ENCODE results near the gene PCBD1.
"Not testable (repeated sequence)": the region's sequence is repeated elsewhere in the genome, so short reads cannot be mapped to it uniquely, and the experiment has no call there.

PCBD1 gene

GRCh38 chr10:70863470-70864160 lies 24.8 kb downstream of the PCBD1 start:
- no peak for DNase-seq (ENCODE audit: low read depth in 2 of 2)

- not testable (repeated sequence) for DNase-seq (ENCODE audit: low read depth in 2 of 2)
Measured at GRCh38 chr10:70861495-70862197, 26.7 kb downstream of the PCBD1 start.

- DNase-seq (ENCODE audit: low read depth in 2 of 2): no peak
Measured at GRCh38 chr10:70858759-70859158, 29.6 kb downstream of the PCBD1 start.

- no peak for DNase-seq (ENCODE audit: low read depth in 2 of 2)
Measured at GRCh38 chr10:70856454-70856853, 31.9 kb downstream of the PCBD1 start.

- no peak for DNase-seq (ENCODE audit: low read depth in 2 of 2)
Measured at GRCh38 chr10:70853457-70853856, 34.9 kb downstream of the PCBD1 start.

- no peak for DNase-seq (ENCODE audit: low read depth in 2 of 2)
Measured at GRCh38 chr10:70853038-70853437, 35.3 kb downstream of the PCBD1 start.

- DNase-seq (ENCODE audit: low read depth in 2 of 2): no peak
Measured at GRCh38 chr10:70851597-70852475, 36.5 kb downstream of the PCBD1 start.

GRCh38 chr10:70850097-70850496 lies 38.3 kb downstream of the PCBD1 start:
- DNase-seq (ENCODE audit: low read depth in 2 of 2): no peak

GRCh38 chr10:70849582-70850016 lies 38.8 kb downstream of the PCBD1 start:
- DNase-seq (ENCODE audit: low read depth in 2 of 2): no peak

GRCh38 chr10:70847659-70848360 lies 40.6 kb downstream of the PCBD1 start:
- no peak for DNase-seq (ENCODE audit: low read depth in 2 of 2)

GRCh38 chr10:70846795-70847194 lies 41.6 kb downstream of the PCBD1 start:
- DNase-seq (ENCODE audit: low read depth in 2 of 2): no peak

- no peak for DNase-seq (ENCODE audit: low read depth in 2 of 2)
Measured at GRCh38 chr10:70845816-70846215, 42.5 kb downstream of the PCBD1 start.

GRCh38 chr10:70845256-70845655 lies 43.1 kb downstream of the PCBD1 start:
- DNase-seq (ENCODE audit: low read depth in 2 of 2): no peak

- DNase-seq (ENCODE audit: low read depth in 2 of 2): no peak
Measured at GRCh38 chr10:70843776-70844489, 44.4 kb downstream of the PCBD1 start.

- DNase-seq (ENCODE audit: low read depth in 2 of 2): no peak
Measured at GRCh38 chr10:70843333-70843732, 45.0 kb downstream of the PCBD1 start.

- DNase-seq (ENCODE audit: low read depth in 2 of 2): no peak
Measured at GRCh38 chr10:70840836-70841235, 47.5 kb downstream of the PCBD1 start.

GRCh38 chr10:70838270-70838805 lies 50.0 kb downstream of the PCBD1 start:
- no peak for DNase-seq (ENCODE audit: low read depth in 2 of 2)

GRCh38 chr10:70837660-70838059 lies 50.7 kb downstream of the PCBD1 start:
- DNase-seq (ENCODE audit: low read depth in 2 of 2): no peak

- DNase-seq (ENCODE audit: low read depth in 2 of 2): no peak
Measured at GRCh38 chr10:70836319-70836718, 52.0 kb downstream of the PCBD1 start.

- DNase-seq (ENCODE audit: low read depth in 2 of 2): no peak
Measured at GRCh38 chr10:70834441-70835151, 53.8 kb downstream of the PCBD1 start.
